Esophagus squamous epithelium (tissue), 5 donors: ENCODE results near the gene COL5A2. TPM values are rescaled to one million over a fixed set of nuclear protein-coding genes. Genes with fewer than 3 reads are reported as not detected.

ENCODE experiments used
- DNase-seq: peaks from one replicate; lab custom pipeline; 2025; lab: John Stamatoyannopoulos, UW
- H3K27ac ChIP-seq, 4 donors: fragments of 200-600 bp; sonication (generic); one replicate each; pipeline ENCODE4 v1.5.1; 2016 to 2019; ENCODE audit warnings: mild to moderate bottlenecking in 1 of 4
- H3K27me3 ChIP-seq, 4 donors: fragments of 200-600 bp; sonication (generic); 1 replicate in 3 of 4; 2 replicates in 1 of 4; pipeline versions ENCODE4 v1.5.1 to v1.6.0; 2017 to 2021; ENCODE audit warnings: antibody characterized with exemption in 1 of 4
- H3K36me3 ChIP-seq, 3 donors: fragments of 200-600 bp; sonication (generic); one replicate each; pipeline ENCODE4 v1.5.1; 2016 to 2019
- H3K4me1 ChIP-seq, 3 donors: fragments of 200-600 bp; sonication (generic); one replicate each; pipeline ENCODE4 v1.5.1; 2017 to 2019
- H3K4me3 ChIP-seq, 4 donors: fragments of 200-600 bp; sonication (generic); 1 replicate in 3 of 4; 2 replicates in 1 of 4; pipeline ENCODE4 v1.5.1; 2016 to 2019; ENCODE audit warnings: mild to moderate bottlenecking in 2 of 4, moderate library complexity in 1 of 4
- H3K9me3 ChIP-seq, 3 donors: fragments of 200-600 bp; sonication (generic); one replicate each; pipeline ENCODE4 v1.5.1; 2016 to 2019
- POLR2A ChIP-seq, 4 donors: fragments of 450-650 bp; IDR thresholded peaks; one replicate each; pipeline ENCODE4 v1.6.1; 2017; ENCODE audit warnings: antibody characterized with exemption in 4 of 4, mild to moderate bottlenecking in 4 of 4, moderate library complexity in 3 of 4
- WGBS, 2 donors: methylation state at CpG; one replicate each; pipeline ENCODE4 v1.1.5; 2018; 5-methylcytosine and 5-hydroxymethylcytosine counted together
- intact Hi-C: fragments of 100-400 bp; cut with DNase I; formaldehyde crosslinking; loops from one replicate; pipeline ENCODE4 v1.15.0; 2022
- total RNA-seq, 4 donors: library from RNA; depleted of rRNA; stranded (reverse); fragments of >200 nt; gene quantifications; one replicate each; pipeline ENCODE4 v1.1.0, GENCODE V29; 2016
- TF ChIP-seq, protein P1 (sequence below), 6 experiments: fragments of 450-650 bp in 4 of 6; fragments of 200-600 bp in 2 of 6; sonication (generic) in 2 of 6; IDR thresholded peaks; one replicate each; pipeline ENCODE4 v1.5.1; 2016 to 2019; ENCODE audit warnings: antibody characterized with exemption in 6 of 6, mild to moderate bottlenecking in 4 of 6, moderate library complexity in 4 of 6
- donor health status: DM: yes; HTN: yes; CAD: no.

COL5A2 gene
- total RNA-seq, 4 donors from 2014 or later = 5.6 to 34.3 (median 13.4) TPM

DNA sequence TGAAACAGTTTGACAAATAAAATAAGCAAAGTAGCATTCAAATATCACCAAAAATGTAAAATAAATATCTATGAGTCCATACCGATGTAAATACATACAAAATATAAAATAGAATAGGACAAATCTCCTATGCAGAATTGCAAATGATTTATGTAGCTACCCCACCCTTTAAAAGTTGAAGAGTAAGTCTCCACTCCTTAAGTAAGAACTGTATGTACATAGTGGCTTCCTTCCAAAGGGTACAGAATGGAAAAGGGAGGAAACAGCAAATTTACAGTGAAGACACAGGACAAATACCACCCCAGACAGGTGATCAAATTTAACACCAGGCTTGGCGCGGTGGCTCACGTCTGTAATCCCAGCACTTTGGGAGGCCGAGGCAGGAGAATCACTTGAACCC lies 40.8 kb downstream of the COL5A2 start:
- no peak overlapping the region for H3K4me3 ChIP-seq
- H3K27me3 ChIP-seq = no peaks in the 10 kb centered on the region
- DNase-seq = no peak
- H3K27ac ChIP-seq = no peak overlapping the region
- TF ChIP-seq, protein P1, sequence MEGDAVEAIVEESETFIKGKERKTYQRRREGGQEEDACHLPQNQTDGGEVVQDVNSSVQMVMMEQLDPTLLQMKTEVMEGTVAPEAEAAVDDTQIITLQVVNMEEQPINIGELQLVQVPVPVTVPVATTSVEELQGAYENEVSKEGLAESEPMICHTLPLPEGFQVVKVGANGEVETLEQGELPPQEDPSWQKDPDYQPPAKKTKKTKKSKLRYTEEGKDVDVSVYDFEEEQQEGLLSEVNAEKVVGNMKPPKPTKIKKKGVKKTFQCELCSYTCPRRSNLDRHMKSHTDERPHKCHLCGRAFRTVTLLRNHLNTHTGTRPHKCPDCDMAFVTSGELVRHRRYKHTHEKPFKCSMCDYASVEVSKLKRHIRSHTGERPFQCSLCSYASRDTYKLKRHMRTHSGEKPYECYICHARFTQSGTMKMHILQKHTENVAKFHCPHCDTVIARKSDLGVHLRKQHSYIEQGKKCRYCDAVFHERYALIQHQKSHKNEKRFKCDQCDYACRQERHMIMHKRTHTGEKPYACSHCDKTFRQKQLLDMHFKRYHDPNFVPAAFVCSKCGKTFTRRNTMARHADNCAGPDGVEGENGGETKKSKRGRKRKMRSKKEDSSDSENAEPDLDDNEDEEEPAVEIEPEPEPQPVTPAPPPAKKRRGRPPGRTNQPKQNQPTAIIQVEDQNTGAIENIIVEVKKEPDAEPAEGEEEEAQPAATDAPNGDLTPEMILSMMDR (IDR thresholded peaks at IDR 0.05) = no peak
- no peak for TF ChIP-seq POLR2A (IDR thresholded peaks at IDR 0.05)
- intact Hi-C loops = no loop called here
- no peaks in the 10 kb centered on the region for H3K9me3 ChIP-seq
- WGBS, 2 donors = 91% methylated on average over 4 to 5 of the region's 5 CpGs
- no peaks in the 10 kb centered on the region for H3K36me3 ChIP-seq
- peaks cover 0 to 4% (median 0%) of the 10 kb centered on the region in 3 donors for H3K4me1 ChIP-seq

DNA sequence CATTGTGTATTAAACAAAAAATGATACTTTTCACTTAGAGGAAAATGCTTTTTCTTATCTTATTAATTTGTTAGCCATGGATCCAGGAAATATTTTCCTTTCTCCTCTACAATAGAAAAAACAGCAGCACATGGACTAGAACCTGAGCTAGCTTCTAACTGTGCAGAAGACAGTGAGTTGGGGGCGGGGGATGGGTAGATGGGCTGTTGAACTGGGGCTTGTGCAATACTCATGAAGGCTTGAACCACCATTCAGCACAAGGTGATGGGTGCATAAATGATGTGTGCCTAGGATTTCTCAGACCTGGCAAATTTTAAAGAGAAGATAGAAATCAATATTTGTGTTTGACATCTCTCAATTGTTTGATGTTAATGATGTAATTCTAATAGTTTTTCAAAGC lies 42.0 kb downstream of the COL5A2 start:
- H3K4me1 ChIP-seq = peaks cover 0 to 4% (median 0%) of the 10 kb centered on the region in 3 donors
- H3K27me3 ChIP-seq = no peaks in the 10 kb centered on the region
- no peak for DNase-seq
- 100% methylated on average over 1 of the region's 1 CpG for WGBS, 2 donors
- intact Hi-C loops = no loop called here
- no peak overlapping the region for H3K27ac ChIP-seq
- TF ChIP-seq POLR2A (IDR thresholded peaks at IDR 0.05) = no peak
- TF ChIP-seq, protein P1 (IDR thresholded peaks at IDR 0.05) = no peak
- no peaks in the 10 kb centered on the region for H3K9me3 ChIP-seq
- H3K4me3 ChIP-seq = no peak overlapping the region
- H3K36me3 ChIP-seq = no peaks in the 10 kb centered on the region

DNA sequence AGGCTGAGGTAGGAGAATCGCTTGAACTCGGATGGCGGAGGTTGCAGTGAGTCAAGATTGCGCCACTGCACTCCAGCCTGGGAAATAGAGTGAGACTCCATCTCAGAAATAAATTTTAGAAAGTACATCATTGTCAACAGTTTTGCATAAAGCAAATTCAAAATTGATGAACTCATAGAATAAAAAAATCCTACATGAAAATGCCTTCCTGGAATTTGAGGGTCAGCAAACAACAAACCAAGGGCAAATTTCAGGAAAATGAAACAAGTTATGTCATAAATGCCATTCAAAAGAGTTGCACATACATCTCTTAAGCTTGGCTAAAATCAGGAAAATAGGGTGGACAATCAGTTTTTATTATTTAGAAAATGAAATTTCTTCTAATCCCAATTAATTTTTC lies 45.1 kb downstream of the COL5A2 start:
- no peak overlapping the region for H3K4me3 ChIP-seq
- H3K9me3 ChIP-seq = no peaks in the 10 kb centered on the region
- H3K27ac ChIP-seq = no peak overlapping the region
- intact Hi-C loops = no loop called here
- peaks cover 0 to 4% (median 0%) of the 10 kb centered on the region in 3 donors for H3K4me1 ChIP-seq
- TF ChIP-seq, protein P1 (IDR thresholded peaks at IDR 0.05) = no peak
- TF ChIP-seq POLR2A (IDR thresholded peaks at IDR 0.05) = no peak
- no peaks in the 10 kb centered on the region for H3K27me3 ChIP-seq
- 0 to 100% methylated on average over 2 to 4 of the region's 4 CpGs for WGBS, 2 donors
- no peak for DNase-seq
- no peaks in the 10 kb centered on the region for H3K36me3 ChIP-seq

DNA sequence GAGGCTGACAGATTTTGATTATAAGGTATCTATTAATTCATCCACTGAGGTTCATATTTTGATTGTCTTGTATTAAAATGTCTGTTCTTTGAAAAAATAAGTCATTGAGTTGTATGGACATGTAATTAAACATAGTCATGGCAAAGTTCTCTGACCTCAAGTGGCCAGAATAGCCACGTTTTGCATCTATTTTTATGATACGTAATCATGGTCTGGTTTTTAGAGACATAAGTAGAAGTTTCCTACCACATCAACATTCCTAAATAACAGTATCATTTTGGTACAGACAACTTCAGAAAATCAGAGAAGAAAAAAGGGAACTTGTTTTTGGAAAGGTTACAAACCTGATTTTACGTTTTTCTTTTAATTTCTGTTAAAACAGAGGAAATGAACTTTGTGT lies 47.6 kb downstream of the COL5A2 start:
- intact Hi-C loops = no loop called here
- WGBS, 2 donors = 59 to 81% methylated on average over 3 of the region's 3 CpGs
- Histone ChIP-seq H3K9me3 (no peaks in the 10 kb centered on the region), H3K36me3 (no peaks in the 10 kb centered on the region), H3K4me3 (no peak overlapping the region), H3K27me3 (no peaks in the 10 kb centered on the region), H3K27ac (no peak overlapping the region), H3K4me1 (no peaks in the 10 kb centered on the region)
- no peak for DNase-seq
- no peak for TF ChIP-seq POLR2A (IDR thresholded peaks at IDR 0.05)
- TF ChIP-seq, protein P1 (IDR thresholded peaks at IDR 0.05) = no peak

DNA sequence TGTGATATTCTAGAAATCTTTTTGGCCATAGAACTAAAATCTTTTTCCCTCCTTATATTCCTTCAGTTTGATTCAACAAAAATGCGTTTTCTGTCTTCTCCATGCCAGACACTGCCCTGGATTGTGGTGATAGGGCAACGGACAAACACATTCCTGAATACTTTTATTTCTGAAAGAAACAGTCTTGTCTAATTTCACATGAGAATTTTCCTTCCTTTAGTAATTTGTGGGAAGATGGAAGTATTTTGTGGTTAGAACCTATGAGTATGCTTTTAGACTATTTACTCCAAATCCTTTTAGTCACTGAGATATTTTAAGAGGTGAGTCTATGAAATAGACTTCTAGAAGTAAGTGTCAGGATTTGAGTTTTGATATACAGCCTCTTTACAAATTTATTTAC lies 49.6 kb downstream of the COL5A2 start:
- H3K27me3 ChIP-seq = no peaks in the 10 kb centered on the region
- H3K27ac ChIP-seq = no peak overlapping the region
- no peaks in the 10 kb centered on the region for H3K9me3 ChIP-seq
- H3K4me3 ChIP-seq = no peak overlapping the region
- intact Hi-C loops = no loop called here
- no peaks in the 10 kb centered on the region for H3K4me1 ChIP-seq
- no peak for DNase-seq
- TF ChIP-seq POLR2A (IDR thresholded peaks at IDR 0.05) = no peak
- TF ChIP-seq, protein P1 (IDR thresholded peaks at IDR 0.05) = no peak
- no peaks in the 10 kb centered on the region for H3K36me3 ChIP-seq
- 54 to 56% methylated on average over 2 of the region's 2 CpGs for WGBS, 2 donors
